Stimulated activated CD8-positive, alpha-beta memory T cell treated with anti-CD3 and anti-CD28 coated beads, Interleukin-7, amount 100 ng/mL, for 24 hours (primary cell): ENCODE results near the gene HSD17B13.

Experiments used
- DNase-seq: peaks from one replicate; pipeline ENCODE4 v3.0.0-alpha.2; 2020; ENCODE audit warnings: low read depth

HSD17B13 gene

DNA sequence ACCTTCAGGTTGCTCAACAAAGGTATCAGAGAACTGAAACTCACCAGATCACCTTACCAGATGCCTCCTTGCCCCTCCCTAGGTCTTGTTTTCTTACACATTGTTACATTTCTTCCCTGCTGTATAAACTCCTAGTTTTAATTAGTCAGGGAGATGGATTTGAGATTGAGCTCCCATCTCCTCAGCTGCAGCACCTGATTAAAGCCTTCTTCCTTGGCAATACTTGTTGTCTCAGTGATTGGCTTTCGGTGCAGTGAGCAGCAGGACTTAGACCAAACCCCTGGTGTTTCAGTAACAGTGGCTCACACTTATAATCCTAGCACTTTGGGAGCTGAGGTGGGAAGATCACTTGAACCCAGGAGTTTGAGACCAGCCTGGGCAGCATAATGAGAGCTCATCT is 59.8 kb downstream of the HSD17B13 start:
- no peak for DNase-seq

DNA sequence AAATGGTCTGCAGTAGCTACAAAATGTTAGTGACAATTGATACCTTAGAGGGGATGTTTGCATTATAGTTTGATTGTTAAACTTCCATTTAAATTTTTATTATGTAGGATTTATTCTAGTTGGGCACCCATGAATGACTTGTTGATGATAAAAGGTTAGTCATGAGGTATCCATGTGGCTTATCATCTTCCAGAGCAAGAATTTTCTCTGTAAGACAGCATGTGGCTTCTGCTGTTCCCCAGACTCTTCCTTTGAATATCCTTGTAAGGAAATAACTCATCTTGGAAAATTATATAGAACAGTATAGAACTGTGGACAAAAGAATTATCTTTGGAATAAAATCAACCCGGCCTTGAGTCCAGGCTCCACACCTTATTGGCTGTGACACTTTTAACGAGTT is 62.2 kb downstream of the HSD17B13 start:
- DNase-seq: no peak

DNA sequence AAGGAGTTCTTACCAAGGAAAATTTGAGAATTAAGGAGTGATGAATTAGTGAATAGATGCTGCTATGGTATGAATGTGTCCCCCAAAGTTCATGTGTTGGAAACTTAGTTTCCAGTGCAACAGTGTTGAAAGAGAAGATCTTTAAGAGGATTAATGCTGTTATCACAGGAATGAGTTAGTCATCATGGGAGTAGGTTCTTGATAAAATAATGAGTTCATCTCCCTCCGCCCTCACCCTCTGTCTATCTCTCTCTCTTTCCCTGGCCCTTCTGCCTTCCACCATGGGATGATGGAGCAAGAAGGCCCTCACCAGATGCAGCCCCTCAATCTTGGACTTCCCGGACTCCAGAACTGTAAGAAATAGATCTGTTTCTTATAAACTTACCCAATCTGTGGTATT is 64.0 kb downstream of the HSD17B13 start:
- DNase-seq: no peak

DNA sequence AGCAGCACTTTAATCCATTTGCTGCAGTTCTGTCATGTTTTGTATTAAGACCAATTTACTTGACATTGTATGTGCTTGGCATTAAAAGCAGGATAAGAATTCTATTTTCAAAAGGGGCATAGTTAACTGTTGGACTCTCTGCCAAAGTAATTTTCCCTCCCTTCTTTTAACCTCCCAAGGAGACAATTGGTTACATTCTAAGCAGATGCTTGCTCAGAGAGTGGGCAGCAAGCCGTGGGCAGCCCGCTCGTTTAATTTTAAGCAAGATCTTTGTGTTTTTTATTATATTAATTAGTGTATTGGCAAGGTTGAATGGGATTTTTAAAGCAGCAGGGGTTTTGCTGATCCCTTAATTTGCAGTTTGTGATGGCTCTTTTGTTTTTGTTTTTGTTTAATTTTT is 65.2 kb downstream of the HSD17B13 start:
- DNase-seq: no peak

DNA sequence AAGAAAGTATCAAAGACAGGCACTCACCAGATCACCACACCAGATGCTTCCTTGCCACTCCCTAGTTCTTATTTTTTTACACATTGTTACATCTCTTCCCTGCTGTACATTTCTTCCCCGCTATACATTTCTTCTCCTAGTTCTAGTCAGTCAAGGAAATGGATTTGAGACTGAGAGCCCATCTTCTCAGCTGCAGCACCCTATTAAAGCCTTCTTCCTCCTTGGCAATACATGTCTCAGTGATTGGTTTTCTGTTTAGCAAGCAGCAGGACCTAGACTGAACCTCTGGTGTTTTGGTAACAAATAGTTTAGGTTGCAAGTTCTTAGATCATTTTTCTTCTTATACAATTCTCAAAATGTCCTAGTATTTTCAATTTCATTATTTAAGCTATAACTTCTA is 66.9 kb downstream of the HSD17B13 start:
- DNase-seq: no peak
